Stimulated activated CD4-positive, alpha-beta T cell treated with anti-CD3 and anti-CD28 coated beads, Interleukin-15, amount 100 ng/mL, for 1 hour (primary cell): ENCODE measurements around the gene CHP2.

Experiments
- DNase-seq, 2 donors: peaks; one replicate each; pipeline ENCODE4 v3.0.0-alpha.2; 2020; ENCODE audit warnings: low read depth in 1 of 2, low spot score in 1 of 2

Gene CHP2

DNA sequence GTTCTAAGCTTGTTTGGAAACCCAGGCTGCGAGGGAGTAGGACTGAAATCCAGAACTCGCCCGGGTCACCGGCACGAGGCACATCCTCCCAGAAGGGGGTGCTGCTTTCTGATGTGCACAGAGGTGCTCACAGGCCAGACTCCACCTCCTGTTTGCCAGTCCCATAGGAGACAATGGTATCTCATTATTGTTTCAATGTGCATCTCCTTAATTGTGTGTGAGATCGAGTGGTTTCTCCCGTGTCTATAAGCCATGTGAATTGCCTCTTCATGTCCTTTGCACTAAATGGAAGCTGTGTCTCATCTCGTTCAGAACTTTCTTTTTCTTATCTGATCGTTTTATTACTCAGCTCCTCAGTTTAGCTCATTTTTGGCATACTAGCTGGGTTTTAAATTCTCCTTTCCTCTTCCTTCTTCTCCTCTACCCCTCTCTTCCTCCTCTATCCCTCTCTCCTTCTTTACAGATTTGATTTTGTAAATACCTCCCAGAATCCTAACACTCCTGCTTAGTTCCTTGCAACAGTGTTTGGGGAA lies 48.8 kb downstream of the CHP2 start:
- DNase-seq: peak; percentile 38 to 43

DNA sequence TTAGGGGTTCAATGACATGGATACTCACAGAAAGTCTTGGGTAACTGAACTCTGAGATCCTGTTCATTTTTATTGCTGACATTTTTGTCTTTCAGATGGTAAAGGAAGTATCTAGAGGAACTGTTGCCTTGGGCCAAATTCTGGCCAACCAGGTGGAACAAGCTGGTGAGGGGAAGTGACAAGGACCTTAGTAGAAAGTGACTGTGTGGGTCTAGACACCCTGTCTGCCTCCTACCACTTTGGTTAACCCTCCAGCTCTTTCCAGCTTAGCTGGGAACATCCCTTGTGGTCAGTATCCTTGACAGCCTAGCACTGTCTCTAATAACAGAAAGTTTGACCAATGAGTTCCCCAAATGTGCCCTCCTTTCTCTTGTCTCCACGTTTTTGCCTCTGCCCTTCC lies 52.2 kb downstream of the CHP2 start:
- no peak for DNase-seq
